M059J (cell line): Measurements from ENCODE around the gene KRTAP5-4. TPM values are rescaled to one million over a fixed set of nuclear protein-coding genes. Genes with fewer than 3 reads are reported as not detected.
A peak's percentile ranks its signal among the peaks of the same experiment; 100 is the strongest.
"Not testable (repeated sequence)": the region's sequence is repeated elsewhere in the genome, so short reads cannot be mapped to it uniquely, and the experiment has no call there.

Source experiments
- DNase-seq: peaks from one replicate; pipeline ENCODE4 v3.0.0-alpha.2; 2012; ENCODE audit warnings: low read depth
- total RNA-seq: library from RNA; depleted of rRNA; stranded (reverse); fragments of >200 nt; shearing (Covaris generic); gene quantifications from 2 replicates; pipeline ENCODE4 v1.2.3, GENCODE V29; 2014; rRNA removed

The KRTAP5-4 gene, protein sequence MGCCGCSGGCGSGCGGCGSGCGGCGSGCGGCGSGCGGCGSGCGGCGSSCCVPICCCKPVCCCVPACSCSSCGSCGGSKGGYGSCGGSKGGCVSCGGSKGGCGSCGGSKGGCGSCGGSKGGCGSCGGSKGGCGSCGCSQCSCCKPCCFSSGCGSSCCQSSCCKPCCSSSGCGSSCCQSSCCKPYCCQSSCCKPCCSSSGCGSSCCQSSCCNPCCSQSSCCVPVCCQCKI
- not detected in 2 replicates for total RNA-seq

DNA sequence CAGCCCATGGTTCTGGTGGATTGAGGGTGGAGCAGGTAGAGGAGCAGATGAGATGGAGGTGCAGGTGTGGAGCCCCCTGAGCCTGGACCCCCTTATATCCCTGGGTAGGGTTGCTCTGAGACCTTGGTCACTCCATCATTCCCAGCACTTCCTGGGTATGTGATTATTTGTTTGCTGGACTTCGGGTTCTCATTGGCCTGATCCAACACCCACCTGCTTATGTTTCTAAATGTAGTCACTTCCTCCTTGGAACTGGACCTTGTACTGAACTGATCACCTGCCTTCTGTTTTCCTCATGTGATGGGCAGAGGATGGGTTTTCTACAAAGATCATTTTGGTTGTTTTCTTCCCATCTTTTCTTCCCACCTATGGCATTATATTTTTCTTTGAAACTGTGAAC lies at the start of gene KRTAP5-4:
Gene KRTAP5-4, minus strand, starts transcription at position 53 of the 400 bp plus-strand sequence. Its CDS starts 45 bp downstream, at position 8.
- no peak for DNase-seq

DNA sequence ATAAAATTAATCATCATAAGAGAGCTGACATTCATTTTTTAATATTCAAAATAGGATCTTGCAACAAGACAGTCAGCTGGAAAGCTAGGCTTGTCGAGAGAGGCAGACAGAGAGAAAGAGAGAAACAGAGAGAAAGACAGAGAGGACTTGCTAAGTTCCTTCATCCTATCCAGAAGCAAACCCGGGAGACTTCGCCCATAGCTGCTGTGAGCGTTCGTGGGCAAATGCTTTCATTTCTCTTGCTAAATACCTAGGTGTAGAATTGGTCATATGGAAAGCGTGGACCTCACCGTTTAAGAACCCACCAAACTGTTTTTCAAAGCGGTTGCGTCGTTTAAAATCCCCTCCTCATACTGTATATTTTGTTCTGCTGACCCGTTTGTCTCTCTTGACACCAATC lies 49.7 kb upstream of the KRTAP5-4 start:
- DNase-seq, result no peak

DNA sequence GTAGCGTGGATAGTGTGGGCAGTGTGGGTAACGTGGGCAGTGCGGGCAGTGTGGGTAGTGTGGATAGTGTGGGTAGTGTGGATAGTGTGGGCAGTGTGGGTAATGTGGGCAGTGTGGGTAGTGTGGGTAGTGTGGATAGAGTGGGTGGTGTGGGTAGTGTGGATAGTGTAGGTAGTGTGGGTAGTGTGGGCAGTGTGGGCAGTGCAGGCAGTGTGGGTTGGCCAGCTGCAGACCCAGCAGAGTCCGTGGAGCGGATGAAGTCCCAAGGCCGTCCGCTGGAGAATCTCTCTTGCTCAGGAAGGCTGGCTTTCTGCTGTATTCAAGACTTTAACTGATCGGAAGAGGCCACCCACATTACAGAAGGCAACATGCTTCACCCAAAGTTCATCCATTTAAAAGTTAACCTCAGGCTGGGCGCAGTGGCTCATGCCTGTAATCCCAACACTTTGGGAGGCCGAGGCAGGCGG lies 49.0 kb upstream of the KRTAP5-4 start:
- DNase-seq, result no peak

DNA sequence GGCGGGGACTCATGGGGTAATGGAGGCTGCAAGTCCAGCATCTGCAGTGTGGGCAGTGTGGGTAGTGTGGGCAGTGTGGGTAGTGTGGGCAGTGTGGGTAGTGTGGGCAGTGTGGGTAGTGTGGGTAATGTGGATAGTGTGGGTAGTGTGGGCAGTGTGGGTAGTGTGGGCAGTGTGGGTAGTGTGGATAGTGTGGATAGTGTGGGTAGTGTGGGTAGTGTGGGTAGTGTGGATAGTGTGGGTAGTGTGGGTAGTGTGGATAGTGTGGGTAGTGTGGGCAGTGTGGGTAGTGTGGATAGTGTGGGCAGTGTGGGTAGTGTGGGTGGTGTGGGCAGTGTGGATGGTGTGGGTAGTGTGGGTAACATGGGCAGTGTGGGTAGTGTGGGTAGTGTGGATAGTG lies 48.5 kb upstream of the KRTAP5-4 start:
- not testable (repeated sequence) for DNase-seq

DNA sequence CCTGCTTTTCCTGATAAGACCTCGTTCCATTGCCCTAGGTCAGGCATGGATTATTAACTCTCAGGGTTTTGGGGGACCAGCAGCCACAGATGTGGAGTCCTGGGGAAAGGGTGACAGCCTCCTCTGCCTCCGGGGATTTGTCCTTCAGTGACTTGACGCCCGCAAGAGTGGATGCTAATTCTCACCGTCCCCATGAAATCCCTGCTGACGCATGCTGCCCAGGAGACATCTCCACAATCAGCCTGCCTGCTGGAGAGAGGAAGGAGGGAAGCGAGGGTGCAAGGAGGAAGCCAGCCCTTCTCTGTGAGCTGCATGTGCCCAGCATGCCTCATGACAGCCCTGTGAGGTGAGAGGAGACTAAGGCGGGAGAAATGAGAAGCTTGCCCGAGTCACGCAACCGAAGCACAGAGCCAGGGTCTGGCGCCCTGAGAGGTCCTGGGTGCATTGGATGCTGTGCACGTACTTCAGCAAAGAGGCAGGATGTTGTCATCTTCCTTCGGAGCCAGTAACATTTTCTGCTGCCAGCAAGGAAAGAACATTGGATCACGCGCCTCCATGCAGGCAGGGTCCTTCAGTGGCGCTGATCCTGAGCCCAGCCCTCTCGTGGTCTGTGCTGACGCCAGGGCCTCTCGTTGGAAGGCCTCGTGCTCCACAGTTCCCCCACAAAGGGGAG lies 47.7 kb upstream of the KRTAP5-4 start:
- peak; percentile 11 for DNase-seq

DNA sequence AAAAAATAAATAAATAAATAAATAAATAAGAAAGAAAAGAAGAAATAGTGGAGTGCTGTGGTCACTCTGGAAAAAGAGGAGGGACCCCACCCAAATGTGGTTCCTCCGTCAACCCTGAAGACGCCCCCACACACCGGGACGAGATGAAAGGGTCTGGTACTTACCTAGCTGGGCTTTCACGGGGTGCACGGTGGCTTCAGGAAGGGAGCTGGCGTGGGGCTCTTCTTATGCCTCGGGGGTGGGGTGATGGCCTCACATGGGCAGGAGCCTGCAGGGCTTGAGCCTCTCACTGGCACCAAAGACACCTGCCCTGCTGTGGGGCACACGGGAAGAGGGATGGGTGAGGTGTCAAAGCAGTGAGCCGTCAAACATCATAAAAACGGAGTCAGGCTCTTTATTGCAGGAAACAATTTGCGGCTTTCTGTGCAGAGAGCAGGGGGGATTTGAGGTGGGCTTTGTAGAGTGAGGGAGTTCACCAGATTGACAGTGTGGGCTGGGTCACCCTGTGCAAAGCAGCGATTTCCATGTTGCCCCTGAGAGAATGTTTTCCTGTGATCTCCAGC lies 47.1 kb upstream of the KRTAP5-4 start:
- no peak for DNase-seq

DNA sequence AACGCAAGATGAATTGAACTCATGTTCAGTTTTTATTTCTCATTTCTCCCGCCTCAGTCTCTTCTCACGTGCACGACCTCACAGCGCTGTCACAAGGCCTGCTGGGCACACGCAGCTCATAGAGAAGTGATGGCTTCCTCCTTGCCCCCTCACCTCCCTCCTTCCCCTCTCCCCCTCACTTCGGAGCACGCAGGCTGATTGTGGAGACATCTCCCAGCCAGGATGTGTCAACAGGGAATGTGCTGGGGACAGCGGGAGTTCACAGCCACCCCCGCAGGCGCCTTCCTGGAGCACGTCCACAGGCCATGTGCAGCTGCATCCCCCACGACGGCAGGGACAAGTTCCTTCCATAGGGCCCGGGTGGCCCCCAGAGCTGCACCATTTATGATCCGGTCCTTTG lies 46.0 kb upstream of the KRTAP5-4 start:
- DNase-seq, result no peak

DNA sequence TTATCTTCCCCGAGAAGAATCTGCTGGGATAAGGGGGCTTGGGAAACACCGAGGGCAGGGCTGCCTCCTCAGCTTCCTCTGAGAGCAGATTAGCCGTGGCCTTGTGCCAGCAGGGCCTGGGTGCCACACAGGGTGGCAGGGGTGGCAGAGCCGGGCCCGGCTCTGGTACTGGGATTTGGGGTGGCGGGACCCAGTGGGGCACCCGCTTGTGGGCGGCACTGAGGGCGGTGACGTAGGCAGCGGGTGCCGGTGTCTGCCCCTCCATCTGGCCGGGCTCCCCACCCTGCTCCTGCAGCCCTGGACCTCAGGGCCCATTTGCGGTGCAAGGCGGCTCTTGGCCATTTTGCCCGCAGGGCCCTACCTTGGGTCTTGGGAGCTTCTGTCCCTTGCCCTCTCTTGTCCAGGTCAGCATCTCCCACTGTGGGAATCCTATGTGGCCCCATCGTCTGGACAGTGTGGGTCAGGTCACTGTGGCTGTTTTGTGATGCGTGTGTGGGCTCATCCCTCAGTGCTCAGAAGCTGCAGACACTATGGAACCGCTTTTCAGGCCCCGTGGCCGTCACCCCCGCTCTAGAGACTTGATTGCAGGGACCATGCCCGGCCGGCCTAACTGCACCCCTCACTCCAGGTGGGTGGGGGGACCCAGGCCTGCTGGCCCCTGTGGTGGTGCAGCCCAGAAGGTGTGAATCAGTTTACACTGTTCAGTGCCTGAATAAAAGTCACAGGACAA lies 45.3 kb upstream of the KRTAP5-4 start:
- no peak for DNase-seq

DNA sequence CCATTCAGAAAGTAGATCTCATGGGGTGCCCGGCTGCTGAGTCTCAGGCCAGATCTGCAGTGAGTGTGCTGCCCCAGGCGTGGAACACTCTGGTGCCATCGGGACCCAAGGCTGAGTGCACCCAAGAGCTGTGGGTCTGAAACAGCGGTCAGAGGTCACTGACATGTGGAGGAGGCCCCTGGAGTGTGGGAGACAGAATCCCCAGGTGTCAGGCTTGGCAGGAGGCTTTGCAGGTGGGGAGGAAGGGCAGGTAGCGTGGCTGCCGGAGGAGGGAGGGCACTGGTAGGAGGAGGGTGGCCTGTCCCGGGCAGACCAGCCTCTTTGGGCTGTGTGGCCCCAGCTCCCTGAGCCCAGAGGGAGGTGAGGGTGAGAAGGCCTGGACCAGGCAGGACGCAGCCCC lies 43.4 kb upstream of the KRTAP5-4 start:
- no peak for DNase-seq

DNA sequence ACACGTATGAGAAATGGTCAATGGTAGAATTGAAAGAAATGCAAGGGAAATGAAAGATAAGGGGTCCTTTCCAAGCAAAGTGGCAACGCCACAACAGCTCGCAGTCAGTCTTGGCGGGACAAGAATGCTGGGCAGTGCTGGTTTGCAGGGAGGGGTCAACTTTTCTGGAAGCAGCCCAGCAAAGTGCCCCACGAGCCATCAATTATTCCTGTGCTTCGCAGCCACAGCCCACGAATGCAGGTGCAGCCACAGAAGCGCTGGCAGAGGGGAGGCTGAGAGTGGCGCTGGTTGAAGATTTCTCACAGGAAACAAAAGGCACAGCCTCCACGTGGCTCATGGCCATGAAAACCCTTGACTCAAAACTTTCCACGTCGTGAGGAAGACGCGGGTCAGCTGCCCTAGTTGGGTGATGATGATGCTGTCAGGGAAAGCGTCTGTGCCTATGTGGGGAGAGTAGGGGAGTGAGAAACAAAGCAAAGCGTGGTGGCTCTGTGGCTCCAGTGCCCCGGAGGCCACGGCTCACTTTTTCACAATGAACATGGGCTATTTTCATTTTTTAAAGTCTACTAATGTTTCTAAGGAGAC lies 40.9 kb upstream of the KRTAP5-4 start:
- DNase-seq, result not testable (repeated sequence)

DNA sequence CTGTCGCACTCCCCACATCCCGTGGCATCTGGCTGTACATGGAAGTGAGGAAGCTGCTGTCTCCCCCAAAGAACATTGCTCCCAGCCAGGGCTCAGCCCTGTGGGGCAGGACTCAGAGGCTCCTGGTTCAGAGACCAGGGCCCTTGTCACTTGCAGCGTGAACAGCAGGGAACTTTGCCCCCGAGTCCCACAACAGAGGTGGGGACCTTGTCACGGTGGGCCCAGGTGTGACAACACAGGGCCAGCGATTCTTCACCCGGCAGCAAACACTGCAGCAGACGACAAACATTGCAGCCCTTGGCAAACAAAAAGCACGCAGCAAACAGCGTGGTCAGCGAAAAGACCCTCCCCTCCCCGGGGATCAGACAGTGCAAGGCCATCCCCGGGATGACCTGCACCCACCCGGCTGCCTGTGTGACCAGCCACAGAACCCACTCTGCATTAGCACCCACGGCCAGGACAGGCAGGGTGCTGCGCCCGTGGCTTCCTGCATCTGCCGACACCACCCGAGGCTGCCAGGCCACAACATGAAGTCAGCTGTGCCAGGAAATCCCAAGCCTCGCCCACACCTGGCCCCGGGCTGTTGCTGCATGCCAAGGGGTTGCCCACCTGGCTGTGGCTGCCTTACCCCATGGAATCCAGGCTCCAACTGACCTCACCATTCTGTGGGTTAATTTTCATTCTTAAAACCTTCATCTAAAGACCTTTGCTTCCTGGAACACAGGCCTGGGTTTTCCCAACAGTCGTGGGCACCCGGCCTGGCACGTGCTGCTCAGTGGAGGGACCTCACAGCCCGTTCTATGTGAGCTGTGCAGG lies 39.7 kb upstream of the KRTAP5-4 start:
- not testable (repeated sequence) for DNase-seq

DNA sequence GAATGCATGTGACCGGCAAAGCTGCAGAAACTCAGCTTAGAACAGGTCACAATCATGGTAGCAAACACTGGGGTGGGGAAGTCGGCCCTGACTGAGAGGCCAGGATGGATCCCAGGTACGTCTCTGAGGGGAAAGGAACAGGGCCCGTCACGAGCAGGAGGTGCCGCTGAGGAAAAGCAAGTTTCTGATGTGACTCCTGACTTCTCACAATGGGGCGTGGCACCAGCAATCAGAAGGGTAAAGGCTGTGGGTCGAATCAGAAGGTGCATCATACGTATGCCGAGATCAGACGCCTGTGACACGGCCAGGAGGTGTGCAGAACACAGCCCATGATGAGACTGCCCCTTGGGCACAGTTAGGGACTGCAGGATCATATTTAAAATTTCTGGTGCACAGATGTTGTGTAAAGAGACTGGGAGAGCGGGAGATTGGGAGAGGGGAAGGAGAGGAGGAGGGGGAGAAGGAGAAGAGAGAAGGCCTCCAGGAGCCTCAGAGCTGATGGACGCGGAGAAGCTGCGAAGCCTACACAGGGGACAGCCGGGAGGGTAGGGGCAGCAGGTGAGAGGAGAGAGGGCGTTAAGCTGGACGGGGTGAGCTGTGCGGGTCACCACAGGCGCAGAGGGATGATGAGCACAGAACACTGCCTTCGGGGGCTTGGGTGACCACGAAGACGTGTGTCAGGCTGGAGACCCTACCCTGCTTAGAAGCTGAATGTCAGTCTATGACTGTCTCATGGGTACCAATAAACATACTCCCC lies 38.4 kb upstream of the KRTAP5-4 start:
- no peak for DNase-seq

DNA sequence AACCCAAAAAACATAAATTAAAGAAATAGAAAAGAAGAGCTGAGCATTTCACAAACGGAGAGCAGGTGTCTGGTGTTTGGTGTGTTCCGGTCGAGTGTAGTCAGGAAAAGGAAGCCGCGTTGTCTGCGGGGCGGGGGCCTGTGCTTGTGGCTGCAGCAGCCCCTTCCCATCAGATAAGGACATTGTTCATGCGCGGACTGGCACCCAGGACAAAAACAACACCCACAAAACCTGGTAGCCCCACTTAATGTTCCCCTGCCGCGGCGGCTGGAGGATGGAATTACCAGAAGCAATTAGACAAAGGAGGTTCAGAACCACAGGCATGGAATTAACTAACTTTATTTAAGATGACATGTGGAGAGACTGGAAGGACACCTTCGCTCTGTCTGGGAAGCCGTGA lies 37.6 kb upstream of the KRTAP5-4 start:
- no peak for DNase-seq

DNA sequence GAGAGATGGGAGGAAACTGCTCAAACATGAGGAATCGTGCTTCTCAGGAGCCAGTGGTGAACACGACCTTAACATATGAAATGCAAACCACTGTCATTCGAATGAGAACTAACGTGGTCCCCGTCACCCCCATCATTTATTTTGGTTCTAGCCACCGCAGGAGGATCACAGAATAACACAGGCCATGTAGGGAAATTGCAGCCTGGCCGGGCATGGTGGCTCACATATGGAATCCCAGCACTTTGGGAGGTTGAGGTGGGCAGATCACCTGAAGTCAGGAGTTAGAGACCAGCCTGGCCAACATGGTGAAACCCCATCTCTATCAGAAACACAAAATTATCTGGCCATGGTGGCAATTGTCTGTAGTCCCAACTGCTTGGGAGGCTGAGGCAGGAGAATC lies 34.7 kb upstream of the KRTAP5-4 start:
- no peak for DNase-seq

DNA sequence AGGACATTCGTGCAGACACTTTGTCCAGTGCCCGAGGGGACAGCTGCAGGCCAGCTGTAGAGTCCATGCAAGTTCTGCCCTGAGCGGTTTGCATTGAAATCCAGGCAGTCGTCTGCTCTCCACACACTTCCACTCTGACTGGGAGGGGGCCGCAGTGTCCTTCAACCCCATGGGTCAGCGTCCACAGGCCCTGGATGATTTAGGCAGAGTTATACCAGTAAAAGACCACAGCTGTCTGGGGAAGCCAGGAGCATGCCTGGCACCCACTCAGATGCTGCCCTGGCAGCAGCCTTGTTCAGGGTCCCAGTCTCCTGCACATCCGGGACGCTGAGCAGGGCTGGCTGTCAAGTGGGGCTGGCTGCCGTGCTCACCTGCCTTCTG lies 34.1 kb upstream of the KRTAP5-4 start:
- no peak for DNase-seq

DNA sequence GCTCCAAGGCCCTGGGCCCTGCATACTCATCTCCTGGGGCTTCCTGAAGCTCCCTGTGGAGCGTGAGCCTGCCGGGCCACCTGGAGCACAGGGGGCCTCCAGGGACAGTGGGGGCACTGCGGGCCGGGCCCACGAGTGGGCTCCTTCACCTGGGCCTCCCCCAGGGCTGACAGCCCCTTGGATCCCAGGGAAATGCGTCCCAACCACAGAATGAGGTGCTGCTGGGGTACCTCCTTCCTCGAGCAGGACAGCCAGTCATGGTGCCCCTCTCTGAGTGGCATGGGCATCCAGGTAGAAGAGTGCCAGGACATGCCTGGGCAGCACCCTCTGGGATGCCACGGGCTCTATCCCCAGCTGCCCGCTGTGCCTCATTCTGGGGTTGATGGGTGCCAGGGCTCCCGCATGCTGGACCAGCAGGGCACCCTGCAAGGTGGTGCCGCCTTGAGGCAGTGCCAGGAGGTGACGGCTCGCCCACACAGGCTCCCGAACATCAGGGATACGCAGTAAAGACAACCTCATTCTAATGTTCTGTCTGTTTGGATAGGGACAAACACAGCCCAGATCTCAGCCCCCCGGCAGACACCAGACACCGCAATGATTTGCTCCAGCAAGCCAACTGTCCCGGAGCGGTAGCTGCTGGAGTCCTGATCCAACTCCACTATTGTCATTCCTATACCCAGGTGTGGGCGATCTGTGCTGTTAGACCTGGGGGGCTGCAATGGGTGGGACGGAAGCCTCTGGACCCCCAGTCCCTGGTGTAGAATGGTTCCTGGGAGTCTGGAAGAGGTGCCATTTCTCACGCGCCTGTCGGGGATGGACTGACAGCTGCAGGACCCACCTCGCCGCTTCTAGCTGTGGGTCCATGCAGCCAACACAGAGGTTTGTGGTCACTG lies 33.5 kb upstream of the KRTAP5-4 start:
- DNase-seq, result no peak

DNA sequence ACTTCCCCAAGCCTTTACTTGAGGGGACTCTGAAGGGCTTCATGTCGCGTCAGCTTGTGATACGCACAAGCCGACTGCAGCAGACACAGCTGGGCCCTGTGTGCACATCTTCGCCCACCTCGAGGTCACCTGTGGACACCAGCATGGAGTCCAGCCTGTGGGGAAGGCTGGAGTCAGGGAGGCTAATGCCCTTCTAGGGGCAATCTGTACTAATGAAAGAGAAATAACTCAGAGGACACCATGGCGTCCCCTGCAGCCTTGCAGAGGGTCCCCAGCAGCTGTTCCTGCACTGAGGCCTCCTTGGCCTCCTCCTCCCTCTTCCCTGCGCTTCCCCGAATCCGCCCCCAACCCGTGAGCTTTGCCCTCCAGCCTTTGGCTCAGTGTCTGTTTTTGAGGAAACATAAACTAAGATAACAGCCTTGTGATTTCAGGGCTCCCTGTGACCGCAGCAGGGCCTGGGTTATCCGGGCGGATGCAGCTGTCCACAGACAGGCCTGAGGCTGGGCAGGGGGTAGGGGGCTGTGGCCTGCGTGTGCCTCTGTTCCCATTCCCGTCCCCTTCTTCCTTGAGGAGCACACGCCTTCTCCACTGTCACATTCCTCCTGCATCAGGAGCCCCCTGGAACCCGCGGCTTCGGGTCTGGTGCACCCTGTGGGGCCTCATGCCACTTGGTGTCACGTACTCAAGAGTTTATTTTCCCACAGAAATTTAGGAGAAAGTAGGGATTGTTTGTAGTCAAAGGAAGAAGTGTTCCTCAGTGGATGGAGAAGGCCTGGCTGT lies 32.6 kb upstream of the KRTAP5-4 start:
- DNase-seq, result no peak

DNA sequence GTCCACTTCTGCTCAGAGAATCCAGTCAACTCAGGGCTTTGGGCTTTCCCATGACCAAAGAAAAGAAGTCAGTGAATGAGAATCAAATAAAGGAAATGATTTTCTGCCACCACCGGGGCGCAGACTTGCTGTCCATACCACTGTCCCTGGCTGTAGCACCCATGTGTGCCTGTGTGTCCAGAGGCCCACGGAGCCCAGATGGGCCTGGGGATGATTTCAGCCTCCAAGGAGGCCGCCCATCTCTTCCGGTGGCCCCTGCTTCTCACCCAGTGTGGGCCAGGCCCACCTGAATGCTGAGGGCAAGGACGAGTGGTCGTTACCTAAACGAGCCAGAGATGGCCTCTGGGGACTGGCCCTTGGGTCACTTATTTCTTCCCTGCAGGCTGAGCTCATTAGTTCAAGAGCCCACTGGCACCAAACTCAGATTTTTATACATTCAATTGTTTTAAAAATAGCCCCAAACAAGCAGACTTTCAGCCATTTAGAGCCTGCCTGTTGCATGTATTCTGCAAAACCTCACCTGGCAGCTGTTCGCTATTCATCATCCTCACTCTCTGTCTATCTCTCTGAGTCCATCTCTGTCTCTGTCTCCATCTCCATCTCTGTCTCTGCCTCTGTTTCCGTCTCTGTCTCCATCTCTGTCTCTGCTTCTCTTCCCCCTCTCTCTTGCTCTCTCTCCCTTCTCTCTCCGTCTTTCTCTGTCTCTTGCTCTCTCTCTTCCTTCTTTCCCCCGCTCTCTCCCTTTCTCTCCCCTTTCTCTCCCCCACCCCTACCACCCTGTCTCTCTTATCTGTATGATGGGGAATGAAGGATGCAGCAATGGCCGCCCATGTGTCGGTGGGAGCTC lies 31.8 kb upstream of the KRTAP5-4 start:
- DNase-seq, result no peak
